GM21360 (cell line): Measurements from ENCODE around the gene DCAF12L1.

ENCODE experiments used
- ATAC-seq: cut with Tn5 transposase; IDR thresholded peaks from one replicate; pipeline ENCODE4 v1.9.1; 2021; ENCODE audit warnings: mild to moderate bottlenecking, moderate library complexity; ENCODE audit not compliant: unreplicated experiment

The DCAF12L1 gene

GRCh38 chrX:126552313-126553022 is at the start of gene DCAF12L1:
DCAF12L1 (minus strand) TSS chrX:126552814; CDS start chrX:126552608, 206 bp downstream.
- ATAC-seq = no peak

- no peak for ATAC-seq
Observed at GRCh38 chrX:126580877-126581276, 28.3 kb upstream of the DCAF12L1 start.

GRCh38 chrX:126575911-126576310 is 23.3 kb upstream of the DCAF12L1 start:
- ATAC-seq = no peak

GRCh38 chrX:126557151-126557550 is 4.5 kb upstream of the DCAF12L1 start:
- no peak for ATAC-seq

GRCh38 chrX:126551725-126552312 is 795 bp downstream of the DCAF12L1 start:
- ATAC-seq = no peak

- no peak for ATAC-seq
Observed at GRCh38 chrX:126551306-126551705, 1.3 kb downstream of the DCAF12L1 start.

- no peak for ATAC-seq
Observed at GRCh38 chrX:126550816-126551215, 1.8 kb downstream of the DCAF12L1 start.

GRCh38 chrX:126509923-126510322 is 42.7 kb downstream of the DCAF12L1 start:
- no peak for ATAC-seq
